Measurements from ENCODE around the gene IKBKE. TPM values are rescaled to one million over a fixed set of nuclear protein-coding genes. Genes with fewer than 3 reads are reported as not detected.
"Not testable (repeated sequence)": the region's sequence is repeated elsewhere in the genome, so short reads cannot be mapped to it uniquely, and the experiment has no call there.

Gene IKBKE
- total and polyA plus RNA-seq, 2 donors = 3.5 to 5.8 TPM

- Histone ChIP-seq H3K4me1 (ENCODE audit: insufficient read depth) (no peaks in the 10 kb centered on the region), H3K36me3 (ENCODE audit: insufficient read depth) (no peaks in the 10 kb centered on the region), H3K4me3 (ENCODE audit: low read depth, low read length) (no peak overlapping the region), H3K27ac (ENCODE audit: low read depth) (no peak overlapping the region)
- DNase-seq (ENCODE audit: extremely low spot score) = no peak
- WGBS = 51% methylated on average over 3 of the region's 3 CpGs
These were observed 2.2 kb downstream of the IKBKE start for GRCh38 chr1:206472454-206472853.

DNA sequence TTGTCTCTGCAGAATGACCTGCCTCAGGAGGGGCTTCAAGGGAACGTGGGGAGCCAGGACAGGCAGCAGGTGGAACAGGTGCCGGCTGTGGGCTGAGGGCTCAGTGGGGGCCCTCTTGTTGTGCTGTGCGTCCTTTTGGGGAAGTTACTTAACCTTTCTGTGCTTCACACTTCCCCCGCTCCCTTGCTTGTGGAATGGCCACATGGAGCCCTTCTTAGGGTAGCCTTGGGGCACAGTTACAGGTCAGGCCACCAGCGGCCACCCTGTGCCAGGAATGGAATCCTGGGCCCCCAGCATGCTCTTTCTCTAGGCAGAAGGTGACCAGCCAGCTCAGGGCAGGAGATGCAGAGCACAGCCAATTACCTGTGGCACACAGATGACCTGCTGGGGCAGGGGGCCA, 2.6 kb downstream of the IKBKE start:
- no peaks in the 10 kb centered on the region for H3K36me3 ChIP-seq (ENCODE audit: insufficient read depth)
- DNase-seq (ENCODE audit: extremely low spot score) = no peak
- no peak overlapping the region for H3K27ac ChIP-seq (ENCODE audit: low read depth)
- no peaks in the 10 kb centered on the region for H3K4me1 ChIP-seq (ENCODE audit: insufficient read depth)
- no peak overlapping the region for H3K4me3 ChIP-seq (ENCODE audit: low read depth, low read length)
- 68% methylated on average over 5 of the region's 5 CpGs for WGBS

DNA sequence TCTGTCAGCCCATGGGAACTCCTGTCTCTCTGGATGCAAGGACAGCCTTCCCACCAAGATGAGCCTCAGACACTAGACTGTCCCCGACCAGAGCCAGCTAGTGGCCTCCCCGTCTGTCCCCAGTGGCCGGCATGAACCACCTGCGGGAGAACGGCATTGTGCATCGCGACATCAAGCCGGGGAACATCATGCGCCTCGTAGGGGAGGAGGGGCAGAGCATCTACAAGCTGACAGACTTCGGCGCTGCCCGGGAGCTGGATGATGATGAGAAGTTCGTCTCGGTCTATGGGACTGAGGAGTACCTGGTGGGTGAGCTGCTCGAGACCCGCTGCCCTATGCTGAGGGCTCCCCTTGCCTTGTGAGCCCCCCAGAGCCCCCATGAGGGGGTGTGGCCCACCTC, 5.8 kb downstream of the IKBKE start:
- WGBS = 92% methylated on average over 17 of the region's 17 CpGs
- no peak overlapping the region for H3K4me3 ChIP-seq (ENCODE audit: low read depth, low read length)
- no peak overlapping the region for H3K27ac ChIP-seq (ENCODE audit: low read depth)
- no peak for DNase-seq (ENCODE audit: extremely low spot score)
- H3K36me3 ChIP-seq (ENCODE audit: insufficient read depth) = no peaks in the 10 kb centered on the region
- H3K4me1 ChIP-seq (ENCODE audit: insufficient read depth) = no peaks in the 10 kb centered on the region

- no peaks in the 10 kb centered on the region for H3K36me3 ChIP-seq (ENCODE audit: insufficient read depth)
- no peak for DNase-seq (ENCODE audit: extremely low spot score)
- no peak overlapping the region for H3K4me3 ChIP-seq (ENCODE audit: low read depth, low read length)
- H3K4me1 ChIP-seq (ENCODE audit: insufficient read depth) = no peaks in the 10 kb centered on the region
- 96% methylated on average over 14 of the region's 14 CpGs for WGBS
- no peak overlapping the region for H3K27ac ChIP-seq (ENCODE audit: low read depth)
These were observed 6.3 kb downstream of the IKBKE start for GRCh38 chr1:206476591-206476990.

DNA sequence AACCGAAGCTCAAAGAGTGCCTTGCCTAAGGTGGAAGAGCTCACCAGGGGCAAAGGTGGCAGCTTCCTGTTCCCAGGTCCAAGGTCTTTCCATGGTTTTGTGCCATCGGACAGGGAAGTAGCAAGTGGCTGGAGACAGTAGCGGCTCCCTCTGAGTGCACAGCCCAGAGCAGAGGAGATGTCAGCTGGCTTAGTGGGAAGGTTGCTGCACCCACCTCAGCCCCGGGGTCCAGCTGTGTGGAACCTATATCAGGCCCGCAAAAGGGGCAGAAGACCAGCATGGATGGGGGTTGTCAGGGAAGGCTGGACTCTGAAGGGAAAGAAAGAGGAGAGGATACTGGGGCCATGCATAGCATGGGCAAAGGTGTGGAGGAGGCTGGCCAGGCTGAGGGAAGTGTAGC, 6.8 kb downstream of the IKBKE start:
- 95% methylated on average over 5 of the region's 5 CpGs for WGBS
- no peak for DNase-seq (ENCODE audit: extremely low spot score)
- no peaks in the 10 kb centered on the region for H3K4me1 ChIP-seq (ENCODE audit: insufficient read depth)
- no peaks in the 10 kb centered on the region for H3K36me3 ChIP-seq (ENCODE audit: insufficient read depth)
- no peak overlapping the region for H3K4me3 ChIP-seq (ENCODE audit: low read depth, low read length)
- H3K27ac ChIP-seq (ENCODE audit: low read depth) = no peak overlapping the region

DNA sequence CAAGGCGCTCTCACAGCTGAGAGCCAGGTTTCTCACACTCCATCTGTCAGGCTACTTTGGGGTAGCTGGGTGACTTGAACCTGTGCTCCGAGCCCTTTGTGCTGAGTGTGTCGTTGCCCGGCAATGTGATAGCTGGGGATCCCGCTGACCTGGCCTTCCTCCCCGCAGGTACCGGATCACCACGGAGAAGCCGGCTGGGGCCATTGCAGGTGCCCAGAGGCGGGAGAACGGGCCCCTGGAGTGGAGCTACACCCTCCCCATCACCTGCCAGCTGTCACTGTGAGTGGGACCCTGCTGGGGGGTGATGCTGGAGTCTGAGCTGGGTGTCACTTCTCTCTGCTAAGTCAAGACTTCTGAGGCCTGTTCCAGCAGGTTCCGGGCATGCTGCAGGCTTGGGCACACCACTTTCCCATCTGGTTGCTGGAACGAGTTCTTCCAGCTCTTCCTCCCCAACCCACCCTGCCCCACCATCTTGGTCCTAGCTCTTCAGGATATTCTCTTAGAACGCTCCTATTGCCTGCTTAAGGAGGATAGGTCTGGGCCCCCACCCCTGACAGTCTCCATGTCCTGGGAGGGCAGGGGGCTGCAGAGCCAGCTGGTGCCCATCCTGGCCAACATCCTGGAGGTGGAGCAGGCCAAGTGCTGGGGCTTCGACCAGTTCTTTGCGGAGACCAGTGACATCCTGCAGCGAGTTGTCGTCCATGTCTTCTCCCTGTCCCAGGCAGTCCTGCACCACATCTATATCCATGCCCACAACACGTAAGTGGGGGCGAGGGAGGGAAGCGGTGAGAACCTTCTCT, 7.5 kb downstream of the IKBKE start:
- Histone ChIP-seq H3K36me3 (ENCODE audit: insufficient read depth) (no peaks in the 10 kb centered on the region), H3K4me3 (ENCODE audit: low read depth, low read length) (no peak overlapping the region), H3K27ac (ENCODE audit: low read depth) (no peak overlapping the region), H3K4me1 (ENCODE audit: insufficient read depth) (no peaks in the 10 kb centered on the region)
- DNase-seq (ENCODE audit: extremely low spot score) = no peak
- 91% methylated on average over 21 of the region's 21 CpGs for WGBS

DNA sequence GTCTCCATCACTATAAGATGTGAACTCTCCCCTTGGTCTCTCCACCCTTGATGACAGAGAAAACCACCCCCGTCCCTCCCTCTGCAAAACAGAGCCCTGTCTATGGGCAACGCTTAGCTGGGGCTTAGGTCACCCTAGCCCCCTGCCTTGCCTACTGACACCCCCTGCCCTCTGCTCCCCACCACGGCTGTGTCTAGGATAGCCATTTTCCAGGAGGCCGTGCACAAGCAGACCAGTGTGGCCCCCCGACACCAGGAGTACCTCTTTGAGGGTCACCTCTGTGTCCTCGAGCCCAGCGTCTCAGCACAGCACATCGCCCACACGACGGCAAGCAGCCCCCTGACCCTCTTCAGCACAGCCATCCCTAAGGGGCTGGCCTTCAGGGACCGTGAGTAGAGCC, 8.5 kb downstream of the IKBKE start:
- no peak overlapping the region for H3K4me3 ChIP-seq (ENCODE audit: low read depth, low read length)
- no peaks in the 10 kb centered on the region for H3K36me3 ChIP-seq (ENCODE audit: insufficient read depth)
- no peak for DNase-seq (ENCODE audit: extremely low spot score)
- H3K4me1 ChIP-seq (ENCODE audit: insufficient read depth) = no peaks in the 10 kb centered on the region
- whole genome bisulfite sequencing = 86% methylated on average over 11 of the region's 11 CpGs
- no peak overlapping the region for H3K27ac ChIP-seq (ENCODE audit: low read depth)

GRCh38 chr1:206479183-206480125, 9.2 kb downstream of the IKBKE start:
- H3K4me1 ChIP-seq (ENCODE audit: insufficient read depth) = no peaks in the 10 kb centered on the region
- H3K27ac ChIP-seq (ENCODE audit: low read depth) = no peak overlapping the region
- no peak for DNase-seq (ENCODE audit: extremely low spot score)
- WGBS = 79% methylated on average over 14 of the region's 14 CpGs
- no peak overlapping the region for H3K4me3 ChIP-seq (ENCODE audit: low read depth, low read length)
- H3K36me3 ChIP-seq (ENCODE audit: insufficient read depth) = no peaks in the 10 kb centered on the region

GRCh38 chr1:206480211-206480610, 9.9 kb downstream of the IKBKE start:
- WGBS = 88% methylated on average over 8 of the region's 8 CpGs
- no peak overlapping the region for H3K4me3 ChIP-seq (ENCODE audit: low read depth, low read length)
- DNase-seq (ENCODE audit: extremely low spot score) = no peak
- no peaks in the 10 kb centered on the region for H3K4me1 ChIP-seq (ENCODE audit: insufficient read depth)
- H3K27ac ChIP-seq (ENCODE audit: low read depth) = no peak overlapping the region
- H3K36me3 ChIP-seq (ENCODE audit: insufficient read depth) = no peaks in the 10 kb centered on the region

- DNase-seq (ENCODE audit: extremely low spot score) = no peak
These were observed 12.3 kb downstream of the IKBKE start for GRCh38 chr1:206482611-206483010.

GRCh38 chr1:206483864-206484263, 13.6 kb downstream of the IKBKE start:
- not testable (repeated sequence) for H3K4me1 ChIP-seq (ENCODE audit: insufficient read depth); H3K36me3 ChIP-seq (ENCODE audit: insufficient read depth); DNase-seq (ENCODE audit: extremely low spot score); H3K4me3 ChIP-seq (ENCODE audit: low read depth, low read length); H3K27ac ChIP-seq (ENCODE audit: low read depth)
- WGBS = 95% methylated on average over 1 of the region's 1 CpG

More at GRCh38 chr1:206482611-206483010, 12.3 kb downstream of the IKBKE start:
- Histone ChIP-seq H3K4me3 (ENCODE audit: low read depth, low read length) (no peak overlapping the region), H3K36me3 (ENCODE audit: insufficient read depth) (no peaks in the 10 kb centered on the region), H3K4me1 (ENCODE audit: insufficient read depth) (no peaks in the 10 kb centered on the region), H3K27ac (ENCODE audit: low read depth) (no peak overlapping the region)
- WGBS = 86% methylated on average over 2 of the region's 2 CpGs

DNA sequence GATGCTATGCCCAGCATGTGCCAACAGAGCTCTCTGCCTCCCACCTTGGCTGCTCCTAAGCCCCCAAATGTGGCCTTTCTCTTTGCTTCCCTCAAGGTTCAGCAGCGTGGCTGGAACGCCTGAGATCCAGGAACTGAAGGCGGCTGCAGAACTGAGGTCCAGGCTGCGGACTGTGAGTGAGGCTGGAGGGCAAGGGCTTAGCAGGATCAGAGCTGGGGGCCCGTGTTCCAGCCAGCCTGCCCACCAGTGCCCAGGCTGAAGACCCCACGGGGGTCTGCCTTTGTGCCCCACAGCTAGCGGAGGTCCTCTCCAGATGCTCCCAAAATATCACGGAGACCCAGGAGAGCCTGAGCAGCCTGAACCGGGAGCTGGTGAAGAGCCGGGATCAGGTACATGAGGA, 14.6 kb downstream of the IKBKE start:
- no peak overlapping the region for H3K4me3 ChIP-seq (ENCODE audit: low read depth, low read length)
- H3K36me3 ChIP-seq (ENCODE audit: insufficient read depth) = no peaks in the 10 kb centered on the region
- no peak for DNase-seq (ENCODE audit: extremely low spot score)
- no peak overlapping the region for H3K27ac ChIP-seq (ENCODE audit: low read depth)
- no peaks in the 10 kb centered on the region for H3K4me1 ChIP-seq (ENCODE audit: insufficient read depth)
- 93% methylated on average over 10 of the region's 10 CpGs for WGBS

GRCh38 chr1:206486995-206487788, 16.9 kb downstream of the IKBKE start:
- WGBS = 73% methylated on average over 15 of the region's 15 CpGs
- no peaks in the 10 kb centered on the region for H3K36me3 ChIP-seq (ENCODE audit: insufficient read depth)

More at GRCh38 chr1:206486995-206487788, 16.9 kb downstream of the IKBKE start:
- Histone ChIP-seq H3K27ac (ENCODE audit: low read depth) (no peak overlapping the region), H3K4me1 (ENCODE audit: insufficient read depth) (no peaks in the 10 kb centered on the region), H3K4me3 (ENCODE audit: low read depth, low read length) (no peak overlapping the region)
- DNase-seq (ENCODE audit: extremely low spot score) = no peak

Data from urinary bladder (tissue), 4 donors.